Type B pancreatic cell (in vitro differentiated cells): ENCODE results near the gene CDC23. TPM values are rescaled to one million over a fixed set of nuclear protein-coding genes. Genes with fewer than 3 reads are reported as not detected.
A peak's percentile ranks its signal among the peaks of the same experiment; 100 is the strongest.
"Not testable (repeated sequence)": the region's sequence is repeated elsewhere in the genome, so short reads cannot be mapped to it uniquely, and the experiment has no call there.

ENCODE experiments used
- DNase-seq: peaks from one replicate; pipeline ENCODE4 v3.0.0; 2021; ENCODE audit warnings: mixed read lengths; ENCODE audit not compliant: unreplicated experiment; ENCODE audit errors: extremely low spot score
- H3K27ac Mint-ChIP-seq: 2 replicates; pipeline ENCODE4 v1.8.0; 2021; ENCODE audit warnings: mild to moderate bottlenecking, mixed read lengths
- H3K27me3 Mint-ChIP-seq: 2 replicates; pipeline ENCODE4 v1.8.0; 2021; ENCODE audit warnings: mixed read lengths
- H3K36me3 Mint-ChIP-seq: 2 replicates; pipeline ENCODE4 v1.8.0; 2021; ENCODE audit warnings: mixed read lengths
- H3K4me1 Mint-ChIP-seq: one replicate; pipeline ENCODE4 v1.8.0; 2021; ENCODE audit warnings: mixed read lengths; ENCODE audit not compliant: unreplicated experiment
- H3K4me3 Mint-ChIP-seq: 2 replicates; pipeline ENCODE4 v1.8.0; 2021; ENCODE audit warnings: mild to moderate bottlenecking, mixed read lengths
- H3K9me3 Mint-ChIP-seq: 2 replicates; pipeline ENCODE4 v1.8.0; 2021; ENCODE audit warnings: mixed read lengths
- CTCF ChIP-seq: fragments of 200-600 bp; sonication (generic); conservative IDR thresholded peaks from 2 replicates; pipeline ENCODE4 v1.5.0; 2021; ENCODE audit warnings: antibody characterized with exemption, mild to moderate bottlenecking
- total RNA-seq: library from RNA; stranded (reverse); gene quantifications from 2 replicates; pipeline ENCODE4 v1.2.1, GENCODE V29; 2021; ENCODE audit warnings: low replicate concordance

Gene CDC23
- total RNA-seq, 1 donor from 2014 or later: 41.6 TPM

- H3K27ac Mint-ChIP-seq: no peak overlapping the region
- no peak overlapping the region for H3K4me3 Mint-ChIP-seq
- DNase-seq: no peak
- no peaks in the 10 kb centered on the region for H3K36me3 Mint-ChIP-seq
- TF ChIP-seq CTCF: no peak
- no peaks in the 10 kb centered on the region for H3K9me3 Mint-ChIP-seq
- peaks cover 11% of the 10 kb centered on the region for H3K4me1 Mint-ChIP-seq
- peaks cover 4% of the 10 kb centered on the region for H3K27me3 Mint-ChIP-seq
Observed at GRCh38 chr5:138226910-138227309, 13.8 kb upstream of the CDC23 start.

- TF ChIP-seq CTCF: no peak
- H3K4me3 Mint-ChIP-seq: no peak overlapping the region
Observed at GRCh38 chr5:138224712-138225111, 11.6 kb upstream of the CDC23 start.

DNA sequence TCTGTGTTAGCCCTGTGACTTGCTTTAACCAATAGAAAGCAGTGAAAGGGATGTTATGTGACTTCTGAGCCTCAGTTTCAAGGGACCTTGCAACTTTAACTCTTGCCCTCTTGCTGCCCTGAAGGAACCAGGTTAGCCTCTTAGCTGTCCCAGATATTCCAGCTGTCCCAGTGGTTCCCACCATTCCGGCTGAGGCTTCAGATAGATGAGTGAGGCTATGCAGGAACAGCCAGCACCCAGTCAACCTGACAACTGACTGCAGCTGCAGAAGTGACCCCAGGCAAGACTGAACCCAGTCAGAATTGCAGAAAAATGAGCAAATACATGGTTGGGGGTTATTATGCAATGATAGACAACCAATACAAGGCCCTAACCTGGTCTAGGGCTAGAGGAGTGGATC lies 10.4 kb upstream of the CDC23 start:
- DNase-seq: no peak
- Mint-ChIP-seq H3K27ac (no peak overlapping the region), H3K4me1 (peaks cover 5% of the 10 kb centered on the region), H3K36me3 (no peaks in the 10 kb centered on the region), H3K9me3 (no peaks in the 10 kb centered on the region), H3K4me3 (no peak overlapping the region), H3K27me3 (peaks cover 4% of the 10 kb centered on the region)
- TF ChIP-seq CTCF: no peak

More at GRCh38 chr5:138224712-138225111, 11.6 kb upstream of the CDC23 start:
- no peaks in the 10 kb centered on the region for H3K36me3 Mint-ChIP-seq
- H3K27me3 Mint-ChIP-seq: peaks cover 4% of the 10 kb centered on the region
- H3K4me1 Mint-ChIP-seq: peaks cover 5% of the 10 kb centered on the region
- no peak overlapping the region for H3K27ac Mint-ChIP-seq
- DNase-seq: no peak
- no peaks in the 10 kb centered on the region for H3K9me3 Mint-ChIP-seq

DNA sequence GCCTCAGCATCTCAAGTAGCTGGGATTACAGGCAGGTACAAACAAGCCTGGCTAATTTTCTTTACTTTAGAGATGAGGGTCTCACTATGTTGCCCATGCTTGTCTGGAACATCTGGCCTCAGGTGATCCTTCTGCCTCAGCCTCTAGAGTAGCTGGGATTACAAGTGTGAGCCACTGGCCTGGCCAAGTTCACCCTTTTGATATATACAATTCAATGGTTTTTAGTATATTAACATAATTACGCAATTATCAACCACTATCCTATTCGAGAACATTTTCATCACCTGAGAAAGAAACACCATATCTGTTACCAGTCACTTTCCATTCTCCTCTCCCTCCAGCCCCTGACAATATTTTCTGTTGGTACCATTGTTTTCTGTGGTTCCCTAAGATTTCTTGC lies 3.7 kb upstream of the CDC23 start:
- Mint-ChIP-seq H3K4me1 (peaks cover 16% of the 10 kb centered on the region), H3K27me3 (no peaks in the 10 kb centered on the region), H3K27ac (no peak overlapping the region), H3K36me3 (no peaks in the 10 kb centered on the region), H3K4me3 (no peak overlapping the region), H3K9me3 (no peaks in the 10 kb centered on the region)
- no peak for DNase-seq
- TF ChIP-seq CTCF: no peak

DNA sequence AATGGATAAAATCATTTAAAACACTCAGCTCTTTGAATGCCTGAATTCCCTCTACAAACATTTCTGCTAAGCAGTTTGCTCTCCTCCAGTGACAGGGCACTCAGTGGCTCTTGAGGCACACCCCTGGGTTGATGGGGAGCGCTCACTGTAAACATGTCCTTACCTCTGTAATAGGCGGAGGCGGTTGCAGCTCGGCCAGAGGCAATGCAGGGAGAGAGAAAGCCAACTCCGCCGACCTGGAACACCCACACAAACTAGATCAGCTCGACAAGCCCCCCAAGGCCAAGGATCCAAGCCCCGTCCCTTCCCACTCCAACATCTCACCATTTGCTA lies 329 bp downstream of the CDC23 start:
- H3K4me3 Mint-ChIP-seq: peak overlapping the region; percentile 99
- no peaks in the 10 kb centered on the region for H3K36me3 Mint-ChIP-seq
- DNase-seq: no peak
- H3K9me3 Mint-ChIP-seq: no peaks in the 10 kb centered on the region
- H3K27me3 Mint-ChIP-seq: no peaks in the 10 kb centered on the region
- no peak for TF ChIP-seq CTCF
- H3K27ac Mint-ChIP-seq: peak overlapping the region; percentile 97
- peaks cover 20% of the 10 kb centered on the region for H3K4me1 Mint-ChIP-seq

DNA sequence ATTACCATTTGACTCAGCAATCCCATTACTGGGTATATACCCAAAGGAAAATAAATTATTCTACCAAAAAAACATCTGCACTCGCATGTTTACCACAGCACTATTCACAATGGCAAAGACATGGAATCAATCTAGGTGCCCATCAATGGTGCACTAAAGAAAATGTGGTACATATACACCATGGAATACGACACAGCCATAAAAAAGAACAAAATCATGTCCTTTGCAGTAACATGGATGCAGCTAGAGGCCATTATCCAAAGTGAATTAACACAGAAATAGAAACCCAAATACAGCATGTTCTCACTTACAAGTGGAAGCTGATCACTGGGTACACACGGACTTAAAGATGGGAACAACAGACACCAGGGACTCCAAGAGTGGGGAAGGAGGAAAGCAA lies 2.1 kb downstream of the CDC23 start:
- Mint-ChIP-seq H3K9me3 (no peaks in the 10 kb centered on the region), H3K27me3 (no peaks in the 10 kb centered on the region), H3K36me3 (no peaks in the 10 kb centered on the region), H3K27ac (no peak overlapping the region), H3K4me1 (peaks cover 20% of the 10 kb centered on the region), H3K4me3 (peak overlapping the region; percentile 76)
- DNase-seq: no peak
- no peak for TF ChIP-seq CTCF

DNA sequence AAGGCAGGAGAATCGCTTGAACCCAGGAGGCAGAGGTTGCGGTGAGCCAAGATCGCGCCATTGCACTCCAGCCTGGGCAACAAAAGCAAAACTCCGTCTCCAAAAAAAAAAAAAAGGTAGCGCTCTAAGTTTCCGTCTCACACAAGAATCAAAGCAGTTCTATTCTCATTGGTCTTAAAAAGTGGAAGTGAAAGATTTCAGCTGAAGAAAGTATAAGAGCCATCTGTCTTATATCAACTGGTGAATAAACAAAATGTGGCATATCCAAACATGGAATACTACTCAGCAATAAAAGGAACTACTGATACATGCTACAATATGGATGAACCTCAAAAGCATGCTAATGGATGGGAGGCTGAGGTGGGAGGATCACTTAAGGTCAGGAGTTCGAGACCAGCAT lies 19.3 kb downstream of the CDC23 start:
- H3K27me3 Mint-ChIP-seq, H3K27ac Mint-ChIP-seq, DNase-seq, H3K9me3 Mint-ChIP-seq, H3K4me3 Mint-ChIP-seq, H3K4me1 Mint-ChIP-seq: not testable (repeated sequence)
- H3K36me3 Mint-ChIP-seq: peaks cover 13% of the 10 kb centered on the region
